ENCODE measurements around the gene MRPL43.
"Not testable (repeated sequence)": the region's sequence is repeated elsewhere in the genome, so short reads cannot be mapped to it uniquely, and the experiment has no call there.

MRPL43 gene

GRCh38 chr10:100986952-100987684 is at the start of gene MRPL43, which contains the start of gene TWNK:
Gene MRPL43 (minus strand): TSS chr10:100987497. CDS start chr10:100987443, 54 bp downstream.
Gene TWNK (plus strand): TSS chr10:100987543. CDS start chr10:100988211, 668 bp downstream.
- peak; percentile 95 for DNase-seq

GRCh38 chr10:101036726-101037125 is 49.4 kb upstream of the MRPL43 start:
- DNase-seq, result no peak

DNA sequence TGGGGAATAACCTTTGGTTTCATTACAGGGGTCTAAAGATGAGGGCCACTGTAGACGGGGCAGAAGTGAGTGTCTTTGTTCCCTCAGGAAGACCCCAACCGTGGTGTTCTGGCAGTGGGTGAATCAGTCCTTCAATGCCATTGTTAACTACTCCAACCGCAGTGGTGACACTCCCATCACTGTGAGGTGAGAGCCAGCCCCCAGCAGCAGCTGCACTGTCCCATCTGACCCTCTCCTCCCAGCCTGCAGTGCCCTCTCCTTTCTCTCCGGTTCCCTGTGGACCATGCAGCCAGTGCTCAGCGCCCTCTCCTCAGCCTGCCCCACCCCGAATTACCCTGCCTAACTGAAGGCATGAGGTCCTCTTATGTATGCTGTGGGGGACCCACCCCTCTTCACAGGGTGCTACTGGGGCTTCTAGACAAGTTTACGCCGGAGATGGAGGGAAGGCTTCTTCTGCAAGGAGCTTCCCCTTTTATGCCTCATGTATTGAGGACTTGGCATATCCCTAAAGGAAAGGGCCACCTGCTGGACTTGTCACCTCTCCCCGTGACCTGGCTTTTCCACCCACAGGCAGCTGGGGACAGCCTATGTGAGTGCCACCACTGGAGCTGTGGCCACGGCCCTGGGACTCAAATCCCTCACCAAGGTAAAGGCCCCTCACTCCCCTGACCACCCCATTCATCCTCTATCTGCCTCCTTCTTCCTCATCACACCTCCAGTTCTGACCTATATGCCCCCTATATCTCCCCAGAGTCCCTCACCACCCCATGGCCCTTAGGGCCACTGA is 48.8 kb upstream of the MRPL43 start:
- DNase-seq, result no peak

DNA sequence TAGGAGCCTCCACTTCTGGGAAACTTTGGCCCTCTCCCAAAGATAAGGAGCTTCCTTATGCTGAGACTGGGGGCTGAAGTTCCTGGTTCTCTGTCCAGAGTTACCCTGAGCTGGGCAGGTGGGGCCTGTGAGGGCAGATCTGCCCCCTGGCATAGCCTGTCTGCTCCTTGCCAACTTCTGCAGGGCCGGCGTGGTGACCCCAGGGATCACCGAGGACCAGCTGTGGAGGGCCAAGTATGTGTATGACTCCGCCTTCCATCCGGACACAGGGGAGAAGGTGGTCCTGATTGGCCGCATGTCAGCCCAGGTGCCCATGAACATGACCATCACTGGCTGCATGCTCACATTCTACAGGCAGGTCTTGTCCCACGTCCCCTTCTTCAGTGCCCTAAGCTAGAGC is 48.0 kb upstream of the MRPL43 start:
- DNase-seq, result no peak

DNA sequence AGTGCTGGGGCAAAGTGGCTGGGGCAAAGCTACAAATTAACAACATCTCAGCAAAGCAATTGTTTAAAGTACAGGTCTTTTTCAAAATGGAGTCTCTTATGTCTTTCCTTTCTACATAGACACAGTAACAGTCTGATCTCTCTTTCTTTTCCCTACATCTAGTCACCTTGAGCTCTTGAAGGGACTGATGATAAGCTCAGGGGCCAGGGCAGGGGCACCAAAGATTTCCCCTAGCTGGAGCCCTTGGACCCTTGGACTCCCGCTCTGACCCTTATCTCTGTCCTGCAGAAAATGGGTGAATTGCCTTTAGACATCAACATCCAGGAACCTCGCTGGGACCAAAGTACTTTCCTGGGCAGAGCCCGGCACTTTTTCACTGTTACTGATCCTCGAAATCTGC is 47.1 kb upstream of the MRPL43 start:
- DNase-seq, result not testable (repeated sequence)

- no peak for DNase-seq
These were observed 46.0 kb upstream of the MRPL43 start for GRCh38 chr10:101033276-101033675.

GRCh38 chr10:101032637-101033224 is 45.4 kb upstream of the MRPL43 start:
- DNase-seq, result peak; percentile 83

DNA sequence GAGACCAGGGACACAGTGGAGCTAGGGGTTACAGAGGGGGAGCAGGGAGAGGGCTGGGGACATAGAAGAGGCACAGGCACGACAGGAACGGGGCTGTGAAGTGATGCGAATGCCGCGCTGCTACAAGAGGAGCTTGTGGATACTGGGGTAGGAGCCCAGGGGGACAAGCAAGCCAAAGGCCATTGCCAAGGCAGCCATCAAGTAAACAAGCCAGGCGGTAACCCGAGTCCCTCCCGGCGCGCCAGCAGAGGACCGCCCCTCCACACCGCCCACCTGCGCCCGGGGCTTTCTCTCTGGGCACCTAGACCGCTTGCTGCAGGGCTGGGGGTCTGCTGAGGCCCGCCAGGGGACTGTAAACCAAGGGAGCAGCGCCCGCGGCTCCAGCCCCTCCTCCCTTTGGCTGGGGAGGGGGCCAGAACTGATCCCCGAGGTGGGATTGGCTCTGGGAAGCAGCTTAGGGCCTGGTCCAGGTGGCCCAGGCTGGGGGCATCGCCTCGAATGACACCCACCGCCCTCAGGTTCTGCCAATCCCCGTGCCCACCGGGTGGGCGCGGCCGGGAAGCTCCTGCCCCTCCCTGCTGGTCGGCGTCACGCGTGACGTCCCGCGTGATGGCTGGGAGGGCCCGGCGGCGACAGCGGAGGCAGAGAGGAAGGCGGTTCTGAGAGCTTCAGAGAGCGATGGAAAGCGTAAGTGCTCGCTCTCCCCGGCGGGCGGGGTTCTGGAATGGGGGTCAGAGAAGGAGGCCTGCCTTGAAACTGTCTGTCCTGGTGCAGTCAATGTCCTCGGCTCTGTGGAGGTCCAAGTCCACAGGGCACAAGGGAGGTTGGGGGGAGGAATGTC is 44.7 kb upstream of the MRPL43 start:
- DNase-seq, result peak; percentile 93

DNA sequence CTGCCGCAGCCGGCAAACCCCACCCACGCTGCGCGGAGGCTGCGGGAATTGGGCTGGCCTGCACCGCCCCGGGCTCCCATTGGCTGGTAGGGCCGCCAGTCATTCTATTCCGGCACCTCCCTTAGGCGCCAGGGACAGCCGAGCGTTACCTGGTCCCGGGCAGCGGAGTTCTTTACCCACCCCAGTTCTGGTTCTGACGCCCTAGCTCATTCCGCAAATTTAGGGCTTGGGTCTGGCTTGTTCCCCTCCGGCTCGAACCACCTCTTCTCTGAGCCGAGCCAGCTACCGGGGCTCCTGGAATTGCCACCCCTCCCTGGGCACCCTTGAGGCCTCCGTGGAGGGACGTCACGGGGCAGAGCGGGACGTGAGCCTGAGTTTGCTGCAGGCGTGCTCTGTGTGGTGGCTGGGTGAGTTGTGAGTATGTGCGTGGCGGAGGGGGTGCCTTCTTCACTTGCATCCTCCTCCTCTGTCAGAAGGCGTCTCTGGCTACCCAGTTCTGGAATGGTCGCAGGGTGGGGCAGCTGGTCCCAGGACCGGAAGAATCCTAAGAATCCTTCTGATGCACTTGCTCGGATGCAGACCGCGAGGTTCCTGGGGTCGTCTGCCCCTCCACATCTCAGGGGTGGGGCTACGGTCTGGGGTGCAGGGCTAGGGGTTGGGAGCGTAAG is 44.0 kb upstream of the MRPL43 start, which contains the start of the genes PDZD7 and SFXN3:
TSS of gene PDZD7 (minus strand) at position 2 of the 668 bp plus-strand sequence. CDS start 910 bp downstream, outside the sequence.
TSS of gene SFXN3 (plus strand) at position 107 of the 668 bp plus-strand sequence. CDS start 3,461 bp downstream, outside the sequence.
- DNase-seq, result peak; percentile 98

- no peak for DNase-seq
These were observed 43.3 kb upstream of the MRPL43 start for GRCh38 chr10:101030496-101031127.

GRCh38 chr10:101029520-101030295 is 42.4 kb upstream of the MRPL43 start:
- no peak for DNase-seq

- DNase-seq, result no peak
These were observed 41.4 kb upstream of the MRPL43 start for GRCh38 chr10:101028446-101029337.

- DNase-seq, result no peak
These were observed 39.9 kb upstream of the MRPL43 start for GRCh38 chr10:101027106-101027720.

DNA sequence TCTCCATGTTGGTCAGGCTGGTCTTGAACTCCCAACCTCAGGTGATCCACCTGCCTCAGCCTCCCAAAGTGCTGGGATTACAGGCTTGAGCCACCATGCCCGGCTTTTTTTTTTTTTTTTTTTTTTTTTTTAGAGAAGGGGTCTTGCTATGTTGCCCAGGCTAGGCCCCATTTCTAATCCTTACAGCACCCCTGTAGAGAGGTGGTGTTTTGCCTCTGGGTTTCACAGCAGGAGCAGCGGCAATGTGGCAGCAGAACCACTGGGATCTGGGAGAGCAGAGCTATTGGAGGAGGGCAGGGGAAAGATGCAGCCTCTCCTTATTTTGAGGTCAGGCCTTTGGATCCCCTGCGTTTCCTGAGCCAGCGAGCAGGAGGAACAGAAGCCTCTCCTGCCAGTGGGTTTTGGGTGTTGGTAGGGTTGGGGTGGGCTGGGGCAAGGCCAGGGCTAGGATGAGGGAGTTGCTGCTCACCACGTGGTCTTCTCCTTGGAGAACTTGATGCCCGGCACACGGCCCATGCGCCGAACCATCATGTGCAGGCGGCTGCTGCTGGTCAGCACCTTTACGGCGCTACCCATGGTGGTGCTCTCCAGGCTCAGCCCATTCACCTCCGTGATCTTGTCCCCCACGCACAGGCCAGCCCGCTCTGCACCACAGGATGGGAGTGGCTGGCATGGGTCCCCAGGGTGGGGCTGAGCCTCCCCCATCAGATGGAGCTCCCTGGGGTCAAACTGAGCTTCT is 35.8 kb upstream of the MRPL43 start:
- no peak for DNase-seq

GRCh38 chr10:101021692-101022251 is 34.5 kb upstream of the MRPL43 start:
- DNase-seq, result no peak

DNA sequence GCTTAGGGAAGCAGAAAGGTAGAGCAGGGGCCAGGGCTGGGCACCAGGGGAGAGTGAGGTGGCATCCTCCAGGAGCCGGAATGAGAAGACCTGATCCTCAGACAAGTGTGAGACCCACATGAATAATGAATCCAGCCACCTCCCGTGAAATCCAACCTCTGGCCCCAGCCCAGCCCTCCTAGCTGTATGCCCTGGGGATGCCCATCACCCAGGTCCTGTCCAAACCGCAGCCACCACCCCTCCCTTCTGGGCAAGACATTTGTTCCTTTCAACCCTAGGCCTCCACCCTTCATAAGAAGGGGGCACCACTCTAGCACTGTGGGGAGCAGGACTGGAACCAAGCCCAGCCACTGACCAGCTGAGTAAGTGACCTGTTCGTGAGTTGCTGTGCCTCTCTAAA is 33.9 kb upstream of the MRPL43 start:
- no peak for DNase-seq

GRCh38 chr10:101020427-101021075 is 33.3 kb upstream of the MRPL43 start:
- DNase-seq, result no peak

DNA sequence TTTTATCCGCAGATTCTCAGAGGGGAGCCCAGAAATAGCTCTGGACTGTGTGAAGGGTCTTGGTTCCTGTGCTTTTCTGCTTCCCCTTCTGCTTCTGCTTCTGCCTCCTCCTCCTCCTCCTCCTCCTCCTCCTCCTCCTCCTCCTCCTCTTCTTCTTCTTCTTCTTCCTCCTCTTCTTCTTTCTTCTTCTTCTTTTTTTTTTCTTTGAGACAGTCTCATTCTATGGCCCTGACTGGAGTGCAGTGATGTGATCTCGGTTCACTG is 32.1 kb upstream of the MRPL43 start:
- DNase-seq, result no peak

All from activated effector memory CD4-positive, alpha-beta T cell treated with anti-CD3 and anti-CD28 coated beads, Interleukin-2, amount 50 U/mL, for 16 hours (primary cell).